Measurements from ENCODE around the gene NCOA4. TPM values are rescaled to one million over a fixed set of nuclear protein-coding genes. Genes with fewer than 3 reads are reported as not detected.
"Not testable (repeated sequence)": the region's sequence is repeated elsewhere in the genome, so short reads cannot be mapped to it uniquely, and the experiment has no call there.

Gene NCOA4
- total RNA-seq, 6 experiments from 2014 or later: 124 to 156 (median 144) TPM

- no peak for TF ChIP-seq CTCF (IDR thresholded peaks at IDR 0.05)
- H3K4me3 Mint-ChIP-seq: no peak overlapping the region
- no peaks in the 10 kb centered on the region for H3K9me3 Mint-ChIP-seq
- peaks cover 17% of the 10 kb centered on the region for H3K4me1 Mint-ChIP-seq (ENCODE audit: low read depth)
- peaks cover 44% of the 10 kb centered on the region for H3K36me3 Mint-ChIP-seq (ENCODE audit: low read depth)
- H3K27ac Mint-ChIP-seq: no peak overlapping the region
- no peak for DNase-seq
- H3K27me3 Mint-ChIP-seq (ENCODE audit: insufficient read depth): no peaks in the 10 kb centered on the region
These were observed 29.9 kb downstream of the NCOA4 start for GRCh38 chr10:46000538-46000937.

GRCh38 chr10:45999955-46000354 is 30.5 kb downstream of the NCOA4 start:
- not testable (repeated sequence) for H3K27ac Mint-ChIP-seq, H3K4me3 Mint-ChIP-seq

GRCh38 chr10:45997994-45998763 is 32.2 kb downstream of the NCOA4 start:
- Mint-ChIP-seq H3K36me3 (ENCODE audit: low read depth) (peaks cover 39% of the 10 kb centered on the region), H3K4me3 (no peak overlapping the region), H3K27me3 (ENCODE audit: insufficient read depth) (no peaks in the 10 kb centered on the region), H3K27ac (no peak overlapping the region; the same call in 1 of the 2 replicates), H3K9me3 (no peaks in the 10 kb centered on the region), H3K4me1 (ENCODE audit: low read depth) (peaks cover 2% of the 10 kb centered on the region)
- no peak for TF ChIP-seq CTCF (IDR thresholded peaks at IDR 0.05)
- no peak for DNase-seq

More at GRCh38 chr10:45999955-46000354, 30.5 kb downstream of the NCOA4 start:
- not testable (repeated sequence) for H3K9me3 Mint-ChIP-seq; H3K27me3 Mint-ChIP-seq (ENCODE audit: insufficient read depth); DNase-seq
- Mint-ChIP-seq H3K36me3 (ENCODE audit: low read depth) (peaks cover 40% of the 10 kb centered on the region), H3K4me1 (ENCODE audit: low read depth) (peaks cover 11% of the 10 kb centered on the region)

GRCh38 chr10:45997557-45997956 is 32.9 kb downstream of the NCOA4 start:
- Mint-ChIP-seq H3K27ac (no peak overlapping the region), H3K4me3 (no peak overlapping the region), H3K36me3 (ENCODE audit: low read depth) (peaks cover 41% of the 10 kb centered on the region), H3K27me3 (ENCODE audit: insufficient read depth) (no peaks in the 10 kb centered on the region), H3K9me3 (no peaks in the 10 kb centered on the region), H3K4me1 (ENCODE audit: low read depth) (no peaks in the 10 kb centered on the region)
- no peak for DNase-seq
- no peak for TF ChIP-seq CTCF (IDR thresholded peaks at IDR 0.05)

GRCh38 chr10:45985590-45985989 is 44.8 kb downstream of the NCOA4 start:
- H3K27me3 Mint-ChIP-seq (ENCODE audit: insufficient read depth); H3K27ac Mint-ChIP-seq; H3K9me3 Mint-ChIP-seq; H3K36me3 Mint-ChIP-seq (ENCODE audit: low read depth); DNase-seq; H3K4me1 Mint-ChIP-seq (ENCODE audit: low read depth); H3K4me3 Mint-ChIP-seq: not testable (repeated sequence)

- not testable (repeated sequence) for DNase-seq; H3K4me1 Mint-ChIP-seq (ENCODE audit: low read depth); H3K4me3 Mint-ChIP-seq; H3K27ac Mint-ChIP-seq; H3K27me3 Mint-ChIP-seq (ENCODE audit: insufficient read depth); H3K36me3 Mint-ChIP-seq (ENCODE audit: low read depth); H3K9me3 Mint-ChIP-seq
These were observed 46.0 kb downstream of the NCOA4 start for GRCh38 chr10:45984473-45984872.

GRCh38 chr10:45983538-45984186 is 46.8 kb downstream of the NCOA4 start:
- peak; percentile 67 for TF ChIP-seq CTCF (IDR thresholded peaks at IDR 0.05)
- H3K36me3 Mint-ChIP-seq (ENCODE audit: low read depth); H3K4me3 Mint-ChIP-seq; H3K9me3 Mint-ChIP-seq; H3K27me3 Mint-ChIP-seq (ENCODE audit: insufficient read depth); H3K4me1 Mint-ChIP-seq (ENCODE audit: low read depth): not testable (repeated sequence)
- H3K27ac Mint-ChIP-seq: peak overlapping the region; percentile 54; the same call in 1 of the 2 replicates
- DNase-seq: peak; percentile 69

- H3K27ac Mint-ChIP-seq; H3K27me3 Mint-ChIP-seq (ENCODE audit: insufficient read depth); H3K36me3 Mint-ChIP-seq (ENCODE audit: low read depth); DNase-seq; H3K4me1 Mint-ChIP-seq (ENCODE audit: low read depth); H3K9me3 Mint-ChIP-seq; H3K4me3 Mint-ChIP-seq: not testable (repeated sequence)
These were observed 49.1 kb downstream of the NCOA4 start for GRCh38 chr10:45981367-45981766.

GRCh38 chr10:45978554-45978953 is 51.9 kb downstream of the NCOA4 start:
- not testable (repeated sequence) for H3K9me3 Mint-ChIP-seq; H3K27ac Mint-ChIP-seq; H3K27me3 Mint-ChIP-seq (ENCODE audit: insufficient read depth); H3K4me3 Mint-ChIP-seq; DNase-seq; H3K36me3 Mint-ChIP-seq (ENCODE audit: low read depth)
- H3K4me1 Mint-ChIP-seq (ENCODE audit: low read depth): peaks cover 12% of the 10 kb centered on the region

GRCh38 chr10:45974041-45974440 is 56.4 kb downstream of the NCOA4 start:
- not testable (repeated sequence) for H3K27me3 Mint-ChIP-seq (ENCODE audit: insufficient read depth); DNase-seq; H3K36me3 Mint-ChIP-seq (ENCODE audit: low read depth); H3K9me3 Mint-ChIP-seq
- H3K4me3 Mint-ChIP-seq: peak overlapping the region; percentile 100
- peaks cover 37% of the 10 kb centered on the region for H3K4me1 Mint-ChIP-seq (ENCODE audit: low read depth)
- peak overlapping the region; percentile 6; the same call in 1 of the 2 replicates for H3K27ac Mint-ChIP-seq
